ENCODE measurements around the gene DGCR8.

Gene DGCR8

GRCh38 chr22:20079745-20080444 is at the start of gene DGCR8:
Gene DGCR8, plus strand, starts transcription at chr22:20080241. Its CDS starts 5,723 bp downstream, at chr22:20085964.
- in situ Hi-C loops (cut with MboI; ENCODE audit: low sequenced_read_pairs, unreplicated experiment), result no loop called here
- TF ChIP-seq CTCF (IDR thresholded peaks at IDR 0.05; ENCODE audit: borderline replicate concordance, control extremely low read depth, extremely low read depth, insufficient read depth, missing control alignments), result no peak
- DNase-seq (ENCODE audit: low spot score), result peak; percentile 98

GRCh38 chr22:20031732-20032406 is 48.2 kb upstream of the DGCR8 start:
- in situ Hi-C loops (cut with MboI; ENCODE audit: low sequenced_read_pairs, unreplicated experiment), result no loop called here
- TF ChIP-seq CTCF (IDR thresholded peaks at IDR 0.05; ENCODE audit: borderline replicate concordance, control extremely low read depth, extremely low read depth, insufficient read depth, missing control alignments), result no peak
- DNase-seq (ENCODE audit: low spot score), result no peak

GRCh38 chr22:20032407-20032991 is 47.5 kb upstream of the DGCR8 start:
- no peak for TF ChIP-seq CTCF (IDR thresholded peaks at IDR 0.05; ENCODE audit: borderline replicate concordance, control extremely low read depth, extremely low read depth, insufficient read depth, missing control alignments)
- in situ Hi-C loops (cut with MboI; ENCODE audit: low sequenced_read_pairs, unreplicated experiment), result no loop called here
- no peak for DNase-seq (ENCODE audit: low spot score)

GRCh38 chr22:20033045-20033706 is 46.9 kb upstream of the DGCR8 start:
- TF ChIP-seq CTCF (IDR thresholded peaks at IDR 0.05; ENCODE audit: borderline replicate concordance, control extremely low read depth, extremely low read depth, insufficient read depth, missing control alignments), result no peak
- in situ Hi-C loops (cut with MboI; ENCODE audit: low sequenced_read_pairs, unreplicated experiment), result no loop called here
- no peak for DNase-seq (ENCODE audit: low spot score)

- DNase-seq (ENCODE audit: low spot score), result no peak
- TF ChIP-seq CTCF (IDR thresholded peaks at IDR 0.05; ENCODE audit: borderline replicate concordance, control extremely low read depth, extremely low read depth, insufficient read depth, missing control alignments), result no peak
- in situ Hi-C loops (cut with MboI; ENCODE audit: low sequenced_read_pairs, unreplicated experiment), result no loop called here
Measured at GRCh38 chr22:20034143-20034542, 45.9 kb upstream of the DGCR8 start.

- in situ Hi-C loops (cut with MboI; ENCODE audit: low sequenced_read_pairs, unreplicated experiment), result no loop called here
- no peak for TF ChIP-seq CTCF (IDR thresholded peaks at IDR 0.05; ENCODE audit: borderline replicate concordance, control extremely low read depth, extremely low read depth, insufficient read depth, missing control alignments)
- no peak for DNase-seq (ENCODE audit: low spot score)
Measured at GRCh38 chr22:20035375-20036083, 44.5 kb upstream of the DGCR8 start.
